Fibroblast of the aortic adventitia (primary cell): ENCODE results near the gene PKNOX1. TPM values are rescaled to one million over a fixed set of nuclear protein-coding genes. Genes with fewer than 3 reads are reported as not detected.
A peak's percentile ranks its signal among the peaks of the same experiment; 100 is the strongest.

Experiments used
- DNase-seq: peaks from one replicate; pipeline ENCODE4 v3.0.0-alpha.2; 2010; ENCODE audit warnings: low read depth
- H3K4me3 ChIP-seq: 2 replicates; pipeline ENCODE4 v1.5.1; 2011; ENCODE audit warnings: low read depth, mild to moderate bottlenecking, control low read depth, low read length, moderate library complexity
- CTCF ChIP-seq: IDR thresholded peaks from 2 replicates; pipeline ENCODE4 v1.5.1; 2011; ENCODE audit warnings: mild to moderate bottlenecking, low read length, control low read depth, inconsistent platforms; ENCODE audit not compliant: insufficient read depth
- total RNA-seq: library from RNA; depleted of rRNA; stranded (reverse); fragments of >200 nt; gene quantifications from 2 replicates; pipeline ENCODE4 v1.2.3, GENCODE V29; 2012; ENCODE audit warnings: low replicate concordance

The PKNOX1 gene
- total RNA-seq, 1 donor: 12.7 TPM

GRCh38 chr21:42969193-42969600, 5.2 kb upstream of the PKNOX1 start:
- no peak for TF ChIP-seq CTCF
- H3K4me3 ChIP-seq: no peak overlapping the region
- no peak for DNase-seq

GRCh38 chr21:42970946-42971653, 3.3 kb upstream of the PKNOX1 start:
- TF ChIP-seq CTCF: no peak
- H3K4me3 ChIP-seq: no peak overlapping the region
- no peak for DNase-seq

- no peak for DNase-seq
- no peak for TF ChIP-seq CTCF
- no peak overlapping the region for H3K4me3 ChIP-seq
Observed at GRCh38 chr21:42971897-42972275, 2.5 kb upstream of the PKNOX1 start.

GRCh38 chr21:42973309-42973990, 912 bp upstream of the PKNOX1 start:
- no peak for TF ChIP-seq CTCF
- DNase-seq: no peak
- peak overlapping the region; percentile 76 for H3K4me3 ChIP-seq

- TF ChIP-seq CTCF: no peak
- H3K4me3 ChIP-seq: peak overlapping the region; percentile 85
- peak; percentile 56 for DNase-seq
Observed at GRCh38 chr21:42974832-42975820, 764 bp downstream of the PKNOX1 start.

- no peak for TF ChIP-seq CTCF
- DNase-seq: peak; percentile 14
Observed at GRCh38 chr21:42975886-42976608, 1.7 kb downstream of the PKNOX1 start.

More at GRCh38 chr21:42975886-42976608, 1.7 kb downstream of the PKNOX1 start:
- H3K4me3 ChIP-seq: peak overlapping the region; percentile 85
